Suprapubic skin (tissue), 4 donors: Measurements from ENCODE around the gene DRC1.

ENCODE experiments used
- CTCF ChIP-seq, 2 donors: fragments of 200-600 bp in 1 of 2; fragments of 450-650 bp in 1 of 2; sonication (generic) in 1 of 2; IDR thresholded peaks; one replicate each; pipeline ENCODE4 v1.5.1; 2016 to 2019; ENCODE audit warnings: antibody characterized with exemption in 2 of 2, mild to moderate bottlenecking in 1 of 2, moderate library complexity in 1 of 2
- EP300 ChIP-seq: sonication (generic); formaldehyde crosslinking; IDR thresholded peaks from one replicate; pipeline ENCODE4 v1.6.1; 2017; ENCODE audit warnings: antibody characterized with exemption
- POLR2A ChIP-seq, 2 donors: fragments of 450-650 bp; IDR thresholded peaks; one replicate each; pipeline ENCODE4 v1.6.1; 2017; ENCODE audit warnings: antibody characterized with exemption in 2 of 2, mild to moderate bottlenecking in 2 of 2, moderate library complexity in 2 of 2
- POLR2AphosphoS5 ChIP-seq, 3 donors: sonication (generic); formaldehyde crosslinking; IDR thresholded peaks; one replicate each; pipeline ENCODE4 v1.6.1; 2017; ENCODE audit warnings: antibody characterized with exemption in 3 of 3

GRCh38 chr2:26472821-26473655, 71.3 kb downstream of the DRC1 start:
- TF ChIP-seq CTCF (IDR thresholded peaks at IDR 0.05) (no peak), POLR2A (IDR thresholded peaks at IDR 0.05) (no peak), POLR2AphosphoS5 (IDR thresholded peaks at IDR 0.05) (no peak), EP300 (no peak)
